ENCODE measurements around the gene RUBCNL.

- TF ChIP-seq RNF2 (IDR thresholded peaks at IDR 0.05; ENCODE audit: borderline replicate concordance, low read depth, low read length, missing control alignments, poor library complexity, severe bottlenecking) (no peak), EP300 (IDR thresholded peaks at IDR 0.05; ENCODE audit: borderline replicate concordance in 1 of 2, low read depth in 2 of 2, low read length in 2 of 2) (no peak), CTBP2 (IDR thresholded peaks at IDR 0.05; ENCODE audit: borderline replicate concordance, insufficient read depth, insufficient read length, low read length) (no peak), GABPA (IDR thresholded peaks at IDR 0.05; ENCODE audit: borderline replicate concordance, insufficient read depth, low read length) (no peak), TAF7 (optimal IDR thresholded peaks at IDR 0.05; ENCODE audit: borderline replicate concordance, low read depth, low read length) (no peak), EGR1 (IDR thresholded peaks at IDR 0.05; ENCODE audit: borderline replicate concordance, low read depth, low read length) (no peak), CTCF (IDR thresholded peaks at IDR 0.05; ENCODE audit: control extremely low read depth in 1 of 3, insufficient read depth in 1 of 3, low read depth in 1 of 3, low read length in 3 of 3) (no peak), YY1 (IDR thresholded peaks at IDR 0.05; ENCODE audit: low read depth, low read length) (no peak), EZH2 (IDR thresholded peaks at IDR 0.05; ENCODE audit: low read depth, low read length, severe bottlenecking) (no peak), JUND (IDR thresholded peaks at IDR 0.05; ENCODE audit: low read length) (no peak), TAF1 (IDR thresholded peaks at IDR 0.05; ENCODE audit: low read depth, low read length) (no peak), POLR2AphosphoS5 (IDR thresholded peaks at IDR 0.05; ENCODE audit: low read depth, low read length) (no peak)
Observed at GRCh38 chr13:46339035-46339666, 47.9 kb downstream of the RUBCNL start.

All from H1 (cell line).